Endothelial cell (in vitro differentiated cells): ENCODE data around the gene CDK14. TPM values are rescaled to one million over a fixed set of nuclear protein-coding genes. Genes with fewer than 3 reads are reported as not detected.

Experiments used
- DNase-seq: peaks from one replicate; pipeline ENCODE4 v3.0.0; 2021; ENCODE audit warnings: low spot score
- H3K27ac Mint-ChIP-seq: one replicate; pipeline ENCODE4 v1.8.0; 2021; ENCODE audit warnings: mixed read lengths, inconsistent platforms; ENCODE audit not compliant: unreplicated experiment
- H3K27me3 Mint-ChIP-seq: one replicate; pipeline ENCODE4 v1.8.0; 2021; ENCODE audit warnings: mild to moderate bottlenecking, moderate library complexity, mixed read lengths, inconsistent platforms; ENCODE audit not compliant: unreplicated experiment
- H3K36me3 Mint-ChIP-seq: one replicate; pipeline ENCODE4 v1.8.0; 2021; ENCODE audit warnings: mild to moderate bottlenecking, low read depth, mixed read lengths, inconsistent platforms; ENCODE audit not compliant: unreplicated experiment
- H3K4me1 Mint-ChIP-seq: one replicate; pipeline ENCODE4 v1.8.0; 2021; ENCODE audit warnings: mild to moderate bottlenecking, mixed read lengths, inconsistent platforms; ENCODE audit not compliant: unreplicated experiment
- H3K4me3 Mint-ChIP-seq: one replicate; pipeline ENCODE4 v1.8.0; 2021; ENCODE audit warnings: mild to moderate bottlenecking, mixed read lengths, inconsistent platforms; ENCODE audit not compliant: unreplicated experiment
- H3K9me3 Mint-ChIP-seq: one replicate; pipeline ENCODE4 v1.8.0; 2021; ENCODE audit warnings: mixed read lengths, inconsistent platforms; ENCODE audit not compliant: unreplicated experiment
- total RNA-seq: library from RNA; stranded (reverse); fragmentation: NEBNext Ultra II Directional; extraction: Animal tissue kit (Norgen Biotek cat#: 25700); gene quantifications from one replicate; pipeline ENCODE4 v1.2.1, GENCODE V29; 2021; ENCODE audit not compliant: unreplicated experiment
- TF ChIP-seq, protein P1 (sequence below): fragments of 200-600 bp; sonication (generic); IDR thresholded peaks from one replicate; pipeline ENCODE4 v1.5.0; 2021; ENCODE audit warnings: antibody characterized with exemption; ENCODE audit not compliant: unreplicated experiment

Gene CDK14
- total RNA-seq, 1 donor from 2014 or later: 30.2 TPM

DNA sequence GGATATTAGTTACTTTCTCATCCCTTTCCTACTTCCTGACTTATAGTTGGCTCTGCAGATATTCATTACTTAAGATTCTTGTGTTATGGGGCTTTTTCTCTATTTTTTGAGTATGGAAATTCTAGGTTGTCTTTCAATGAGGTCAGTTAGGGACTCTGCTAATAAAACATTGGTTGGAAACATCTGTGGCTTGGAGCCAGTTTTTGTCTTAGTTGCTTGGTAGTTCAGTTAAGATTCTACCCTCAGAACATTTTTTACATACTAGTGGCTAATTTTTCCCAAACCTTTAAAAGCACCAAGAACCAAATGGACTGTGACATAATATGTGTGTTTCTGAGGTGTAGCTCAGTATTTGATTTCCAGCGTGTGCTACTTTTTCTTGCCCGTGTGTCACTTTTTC is 362.5 kb downstream of the CDK14 start:
- H3K27ac Mint-ChIP-seq: no peak overlapping the region
- no peaks in the 10 kb centered on the region for H3K9me3 Mint-ChIP-seq
- no peak overlapping the region for H3K4me3 Mint-ChIP-seq
- peaks cover 8% of the 10 kb centered on the region for H3K4me1 Mint-ChIP-seq
- no peaks in the 10 kb centered on the region for H3K27me3 Mint-ChIP-seq
- DNase-seq: no peak
- peaks cover 5% of the 10 kb centered on the region for H3K36me3 Mint-ChIP-seq
- TF ChIP-seq, protein P1, sequence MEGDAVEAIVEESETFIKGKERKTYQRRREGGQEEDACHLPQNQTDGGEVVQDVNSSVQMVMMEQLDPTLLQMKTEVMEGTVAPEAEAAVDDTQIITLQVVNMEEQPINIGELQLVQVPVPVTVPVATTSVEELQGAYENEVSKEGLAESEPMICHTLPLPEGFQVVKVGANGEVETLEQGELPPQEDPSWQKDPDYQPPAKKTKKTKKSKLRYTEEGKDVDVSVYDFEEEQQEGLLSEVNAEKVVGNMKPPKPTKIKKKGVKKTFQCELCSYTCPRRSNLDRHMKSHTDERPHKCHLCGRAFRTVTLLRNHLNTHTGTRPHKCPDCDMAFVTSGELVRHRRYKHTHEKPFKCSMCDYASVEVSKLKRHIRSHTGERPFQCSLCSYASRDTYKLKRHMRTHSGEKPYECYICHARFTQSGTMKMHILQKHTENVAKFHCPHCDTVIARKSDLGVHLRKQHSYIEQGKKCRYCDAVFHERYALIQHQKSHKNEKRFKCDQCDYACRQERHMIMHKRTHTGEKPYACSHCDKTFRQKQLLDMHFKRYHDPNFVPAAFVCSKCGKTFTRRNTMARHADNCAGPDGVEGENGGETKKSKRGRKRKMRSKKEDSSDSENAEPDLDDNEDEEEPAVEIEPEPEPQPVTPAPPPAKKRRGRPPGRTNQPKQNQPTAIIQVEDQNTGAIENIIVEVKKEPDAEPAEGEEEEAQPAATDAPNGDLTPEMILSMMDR: no peak

DNA sequence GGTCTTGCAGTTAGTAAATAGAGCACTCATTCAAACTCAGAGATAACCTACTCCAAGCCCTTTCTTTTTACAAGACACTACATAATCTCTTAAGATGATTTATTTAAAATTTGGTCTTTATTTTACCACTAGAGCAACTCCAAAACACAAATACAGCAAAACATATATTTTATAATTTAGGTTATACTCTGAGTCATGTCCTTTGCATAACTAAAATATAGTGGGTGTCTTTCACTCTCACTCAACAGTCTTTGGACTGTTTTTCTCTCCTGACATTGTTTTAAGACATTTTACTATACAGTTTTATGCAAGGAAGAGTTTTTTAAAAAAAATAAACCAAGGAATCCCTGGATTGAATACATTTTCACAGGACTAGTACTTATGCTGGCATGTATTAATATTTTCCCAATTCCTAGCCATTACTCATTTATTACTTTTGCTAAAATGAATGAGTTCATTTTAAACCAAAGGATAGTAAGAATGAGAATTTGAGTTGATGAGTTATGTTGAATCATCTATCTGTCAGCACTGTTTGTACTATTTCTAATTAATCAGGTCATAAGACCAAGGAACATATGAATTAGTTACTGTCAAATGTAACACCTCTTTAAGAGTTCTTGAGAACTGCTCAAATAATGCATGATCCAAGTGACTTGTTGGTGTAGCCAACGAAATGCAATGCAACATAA is 365.1 kb downstream of the CDK14 start:
- TF ChIP-seq, protein P1: no peak
- H3K4me1 Mint-ChIP-seq: peaks cover 8% of the 10 kb centered on the region
- H3K9me3 Mint-ChIP-seq: no peaks in the 10 kb centered on the region
- H3K4me3 Mint-ChIP-seq: no peak overlapping the region
- H3K27ac Mint-ChIP-seq: no peak overlapping the region
- no peaks in the 10 kb centered on the region for H3K36me3 Mint-ChIP-seq
- DNase-seq: no peak
- no peaks in the 10 kb centered on the region for H3K27me3 Mint-ChIP-seq

DNA sequence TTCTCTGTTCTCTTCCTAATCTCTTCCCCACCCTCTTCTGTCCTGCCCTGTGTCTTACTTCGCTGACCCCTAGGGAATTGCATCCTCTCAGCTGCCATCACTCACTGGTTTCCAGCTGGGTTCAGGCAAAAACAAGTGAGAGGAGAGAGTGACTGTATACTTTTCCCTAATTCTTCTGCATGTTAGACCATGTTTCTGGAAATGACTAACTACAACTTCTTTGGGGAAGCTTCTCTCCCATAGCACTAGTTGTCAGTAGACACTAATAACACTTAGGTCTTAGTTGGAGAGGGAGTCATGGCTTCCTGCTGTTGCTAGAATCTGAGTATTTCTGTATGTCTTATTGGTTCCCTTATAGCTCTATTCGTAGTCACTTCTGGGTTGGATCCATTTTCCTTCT is 369.1 kb downstream of the CDK14 start:
- TF ChIP-seq, protein P1: no peak
- H3K4me3 Mint-ChIP-seq: no peak overlapping the region
- no peaks in the 10 kb centered on the region for H3K4me1 Mint-ChIP-seq
- H3K36me3 Mint-ChIP-seq: no peaks in the 10 kb centered on the region
- H3K27me3 Mint-ChIP-seq: no peaks in the 10 kb centered on the region
- H3K9me3 Mint-ChIP-seq: no peaks in the 10 kb centered on the region
- no peak overlapping the region for H3K27ac Mint-ChIP-seq
- no peak for DNase-seq

DNA sequence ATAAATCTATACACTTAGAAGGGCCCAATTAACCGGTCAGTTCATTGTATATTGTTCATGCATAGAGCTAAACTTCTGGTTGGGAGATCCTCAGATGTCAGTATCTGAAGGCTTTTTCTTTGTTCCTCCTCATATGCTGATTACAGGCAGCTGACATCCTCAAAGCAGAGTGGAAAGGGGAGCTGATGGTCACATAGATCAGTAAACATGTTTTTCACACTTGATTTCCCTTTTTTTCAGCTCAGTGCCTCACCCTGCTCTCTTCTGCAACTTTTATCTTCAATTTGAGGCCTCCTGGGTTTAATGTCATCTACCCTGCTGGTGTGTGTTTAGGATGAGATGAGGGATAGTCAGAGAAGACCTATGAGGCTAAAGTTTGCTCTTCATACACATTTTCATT is 370.2 kb downstream of the CDK14 start:
- DNase-seq: no peak
- Mint-ChIP-seq H3K27ac (no peak overlapping the region), H3K9me3 (no peaks in the 10 kb centered on the region), H3K27me3 (no peaks in the 10 kb centered on the region), H3K4me3 (no peak overlapping the region), H3K36me3 (no peaks in the 10 kb centered on the region), H3K4me1 (no peaks in the 10 kb centered on the region)
- TF ChIP-seq, protein P1: no peak

DNA sequence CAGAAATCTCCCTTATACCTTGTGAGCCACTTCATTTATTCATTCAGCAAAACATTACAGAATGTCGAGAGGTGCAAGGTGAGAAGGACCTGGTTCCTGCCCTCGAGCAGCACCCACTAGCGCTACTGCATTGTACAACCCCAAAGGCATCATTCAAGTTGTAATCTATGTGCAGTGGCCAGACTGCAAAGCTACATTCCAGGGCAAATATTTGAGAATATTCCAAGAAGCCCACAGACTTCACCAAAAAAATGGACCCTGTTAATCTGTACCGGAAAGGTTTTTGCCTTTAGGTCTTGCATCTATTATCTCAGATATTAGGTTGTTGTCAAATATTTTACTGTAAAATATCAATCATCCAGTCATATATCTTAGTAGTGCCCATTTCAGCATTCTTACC is 372.8 kb downstream of the CDK14 start:
- Mint-ChIP-seq H3K36me3 (no peaks in the 10 kb centered on the region), H3K27ac (no peak overlapping the region), H3K27me3 (no peaks in the 10 kb centered on the region), H3K9me3 (no peaks in the 10 kb centered on the region), H3K4me1 (no peaks in the 10 kb centered on the region), H3K4me3 (no peak overlapping the region)
- TF ChIP-seq, protein P1: no peak
- DNase-seq: no peak
